Keratinocyte (primary cell): ENCODE data around the gene ZSCAN5B.

Source experiments
- CTCF ChIP-seq, 3 experiments: IDR thresholded peaks in 1 of 3; conservative IDR thresholded peaks in 1 of 3; optimal IDR thresholded peaks in 1 of 3; 2 replicates in 2 of 3; 3 replicates in 1 of 3; pipeline versions ENCODE3 to v1.5.1; 2011; ENCODE audit warnings: low read length in 3 of 3, mild to moderate bottlenecking in 3 of 3, moderate library complexity in 2 of 3, control low read depth in 1 of 3, inconsistent platforms in 1 of 3; ENCODE audit not compliant: insufficient read depth in 2 of 3; ENCODE audit errors: extremely low read depth in 1 of 3
- EZH2 ChIP-seq: IDR thresholded peaks from one replicate; pipeline ENCODE4 v1.6.1; 2012; ENCODE audit warnings: inconsistent platforms, mild to moderate bottlenecking, low read length, moderate library complexity

GRCh38 chr19:56146904-56147303, 50.7 kb downstream of the ZSCAN5B start:
- no peak for TF ChIP-seq CTCF (optimal IDR thresholded peaks at IDR 0.05 in 1 of 3, IDR thresholded peaks at IDR 0.05 in 1 of 3, conservative IDR thresholded peaks at IDR 0.05 in 1 of 3; ENCODE audit: extremely low read depth in 1 of 3, insufficient read depth in 2 of 3, low read length in 3 of 3)
- no peak for TF ChIP-seq EZH2
